ENCODE results near the gene RUNX1.
"Not testable (repeated sequence)": the region's sequence is repeated elsewhere in the genome, so short reads cannot be mapped to it uniquely, and the experiment has no call there.

Gene RUNX1

GRCh38 chr21:35015435-35016024, 33.6 kb downstream of the RUNX1 start:
- DNase-seq, result no peak

- DNase-seq, result no peak
These were observed 34.6 kb downstream of the RUNX1 start for GRCh38 chr21:35014302-35015041.

- DNase-seq, result peak; percentile 38 to 43
These were observed 37.4 kb downstream of the RUNX1 start for GRCh38 chr21:35011681-35012080.

- no peak for DNase-seq
These were observed 38.7 kb downstream of the RUNX1 start for GRCh38 chr21:35010447-35010846.

GRCh38 chr21:35007348-35007747, 41.8 kb downstream of the RUNX1 start:
- DNase-seq, result no peak

GRCh38 chr21:35006771-35007170, 42.3 kb downstream of the RUNX1 start:
- no peak for DNase-seq

- no peak for DNase-seq
These were observed 42.9 kb downstream of the RUNX1 start for GRCh38 chr21:35006248-35006647.

GRCh38 chr21:35005560-35006224, 43.4 kb downstream of the RUNX1 start:
- peak; percentile 45 to 46 for DNase-seq

- DNase-seq, result no peak
These were observed 44.0 kb downstream of the RUNX1 start for GRCh38 chr21:35005077-35005476.

GRCh38 chr21:35004314-35004713, 44.8 kb downstream of the RUNX1 start:
- DNase-seq, result no peak

- no peak for DNase-seq
These were observed 46.0 kb downstream of the RUNX1 start for GRCh38 chr21:35002879-35003722.

GRCh38 chr21:34999397-34999941, 49.6 kb downstream of the RUNX1 start:
- no peak for DNase-seq

GRCh38 chr21:34998176-34998575, 50.9 kb downstream of the RUNX1 start:
- DNase-seq, result no peak

- no peak for DNase-seq
These were observed 51.8 kb downstream of the RUNX1 start for GRCh38 chr21:34997294-34997693.

- DNase-seq, result no peak
These were observed 52.6 kb downstream of the RUNX1 start for GRCh38 chr21:34996304-34997101.

- no peak for DNase-seq
These were observed 53.2 kb downstream of the RUNX1 start for GRCh38 chr21:34995979-34996303.

- DNase-seq, result no peak
These were observed 54.1 kb downstream of the RUNX1 start for GRCh38 chr21:34994766-34995631.

GRCh38 chr21:34993521-34993921, 55.6 kb downstream of the RUNX1 start:
- DNase-seq, result not testable (repeated sequence)

- no peak for DNase-seq
These were observed 56.2 kb downstream of the RUNX1 start for GRCh38 chr21:34992736-34993398.

GRCh38 chr21:34992180-34992579, 56.9 kb downstream of the RUNX1 start:
- no peak for DNase-seq
